Keratinocyte (primary cell): ENCODE results near the gene PIGU.

Experiments used
- EZH2 ChIP-seq: IDR thresholded peaks from one replicate; pipeline ENCODE4 v1.6.1; 2012; ENCODE audit warnings: inconsistent platforms, mild to moderate bottlenecking, low read length, moderate library complexity
- TF ChIP-seq, protein P1 (sequence below), 3 experiments: IDR thresholded peaks in 1 of 3; conservative IDR thresholded peaks in 1 of 3; optimal IDR thresholded peaks in 1 of 3; 2 replicates in 2 of 3; 3 replicates in 1 of 3; pipeline versions ENCODE3 to v1.5.1; 2011; ENCODE audit warnings: low read length in 3 of 3, mild to moderate bottlenecking in 3 of 3, moderate library complexity in 2 of 3, control low read depth in 1 of 3, inconsistent platforms in 1 of 3; ENCODE audit not compliant: insufficient read depth in 2 of 3; ENCODE audit errors: extremely low read depth in 1 of 3

DNA sequence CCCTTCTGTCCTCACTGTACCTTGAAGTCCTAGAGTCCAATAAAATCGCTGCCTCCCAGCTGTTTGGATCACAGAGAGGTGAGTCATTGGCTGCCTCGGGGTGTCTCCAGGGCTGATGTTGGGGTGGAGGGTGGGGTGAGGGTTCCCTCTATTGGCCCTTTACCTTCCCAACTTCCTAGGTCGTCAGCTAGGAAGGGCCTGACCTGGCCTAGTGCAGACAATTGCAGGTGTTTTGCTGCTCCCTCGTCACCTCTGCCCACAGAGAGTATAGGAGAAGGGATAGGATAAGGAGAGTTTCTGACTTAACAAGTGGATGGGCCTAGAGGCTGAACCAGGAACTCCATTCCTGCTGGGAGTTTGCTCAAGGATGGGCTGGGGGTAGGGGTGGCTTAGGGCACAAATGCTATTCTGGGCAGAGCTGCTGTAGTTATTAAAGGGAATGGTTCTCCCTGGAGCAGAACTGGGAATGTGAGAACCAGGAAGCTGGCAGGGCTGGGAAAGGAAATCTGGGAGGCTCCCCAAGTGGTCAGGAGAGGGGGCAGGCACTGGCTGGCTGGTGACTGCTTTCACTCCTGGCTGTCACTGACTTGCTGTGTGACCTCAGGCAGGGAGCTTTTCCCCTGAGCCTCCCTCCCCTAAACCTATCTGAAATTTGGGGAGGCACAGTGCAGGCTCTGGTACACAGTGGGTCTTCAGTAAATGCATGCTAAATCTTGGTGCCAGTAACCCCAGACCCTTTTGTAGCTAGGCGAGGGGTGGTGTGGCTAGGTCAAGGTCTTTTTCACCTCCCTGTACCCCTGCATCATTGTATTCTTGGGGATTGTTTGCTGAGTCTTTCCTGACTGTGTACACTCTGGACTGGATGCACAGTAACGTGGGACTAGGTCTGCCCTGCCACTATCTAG is 28.8 kb upstream of the PIGU start:
- TF ChIP-seq, protein P1, sequence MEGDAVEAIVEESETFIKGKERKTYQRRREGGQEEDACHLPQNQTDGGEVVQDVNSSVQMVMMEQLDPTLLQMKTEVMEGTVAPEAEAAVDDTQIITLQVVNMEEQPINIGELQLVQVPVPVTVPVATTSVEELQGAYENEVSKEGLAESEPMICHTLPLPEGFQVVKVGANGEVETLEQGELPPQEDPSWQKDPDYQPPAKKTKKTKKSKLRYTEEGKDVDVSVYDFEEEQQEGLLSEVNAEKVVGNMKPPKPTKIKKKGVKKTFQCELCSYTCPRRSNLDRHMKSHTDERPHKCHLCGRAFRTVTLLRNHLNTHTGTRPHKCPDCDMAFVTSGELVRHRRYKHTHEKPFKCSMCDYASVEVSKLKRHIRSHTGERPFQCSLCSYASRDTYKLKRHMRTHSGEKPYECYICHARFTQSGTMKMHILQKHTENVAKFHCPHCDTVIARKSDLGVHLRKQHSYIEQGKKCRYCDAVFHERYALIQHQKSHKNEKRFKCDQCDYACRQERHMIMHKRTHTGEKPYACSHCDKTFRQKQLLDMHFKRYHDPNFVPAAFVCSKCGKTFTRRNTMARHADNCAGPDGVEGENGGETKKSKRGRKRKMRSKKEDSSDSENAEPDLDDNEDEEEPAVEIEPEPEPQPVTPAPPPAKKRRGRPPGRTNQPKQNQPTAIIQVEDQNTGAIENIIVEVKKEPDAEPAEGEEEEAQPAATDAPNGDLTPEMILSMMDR (optimal IDR thresholded peaks at IDR 0.05 in 1 of 3, IDR thresholded peaks at IDR 0.05 in 1 of 3, conservative IDR thresholded peaks at IDR 0.05 in 1 of 3; ENCODE audit: extremely low read depth in 1 of 3, insufficient read depth in 2 of 3, low read length in 3 of 3): peak; percentile 38 to 69 (median 50)
- no peak for TF ChIP-seq EZH2
